Sigmoid colon (tissue), 4 donors: ENCODE results near the gene TMEM106C.

Experiments
- EP300 ChIP-seq, 4 donors: sonication (generic); formaldehyde crosslinking; IDR thresholded peaks; one replicate each; pipeline ENCODE4 v1.6.1; 2017; ENCODE audit warnings: antibody characterized with exemption in 4 of 4
- POLR2A ChIP-seq, 2 donors: fragments of 450-650 bp; IDR thresholded peaks; one replicate each; pipeline ENCODE4 v1.6.1; 2016; ENCODE audit warnings: antibody characterized with exemption in 2 of 2, mild to moderate bottlenecking in 2 of 2, moderate library complexity in 2 of 2
- POLR2AphosphoS5 ChIP-seq, 4 donors: sonication (generic); formaldehyde crosslinking; IDR thresholded peaks; one replicate each; pipeline ENCODE4 v1.6.1; 2017; ENCODE audit warnings: antibody characterized with exemption in 4 of 4
- TF ChIP-seq, protein P1 (sequence below), 4 experiments: fragments of 450-650 bp in 3 of 4; fragments of 200-600 bp in 1 of 4; IDR thresholded peaks; one replicate each; pipeline ENCODE4 v1.5.1; 2016 to 2019; ENCODE audit warnings: antibody characterized with exemption in 4 of 4, mild to moderate bottlenecking in 3 of 4, moderate library complexity in 2 of 4

DNA sequence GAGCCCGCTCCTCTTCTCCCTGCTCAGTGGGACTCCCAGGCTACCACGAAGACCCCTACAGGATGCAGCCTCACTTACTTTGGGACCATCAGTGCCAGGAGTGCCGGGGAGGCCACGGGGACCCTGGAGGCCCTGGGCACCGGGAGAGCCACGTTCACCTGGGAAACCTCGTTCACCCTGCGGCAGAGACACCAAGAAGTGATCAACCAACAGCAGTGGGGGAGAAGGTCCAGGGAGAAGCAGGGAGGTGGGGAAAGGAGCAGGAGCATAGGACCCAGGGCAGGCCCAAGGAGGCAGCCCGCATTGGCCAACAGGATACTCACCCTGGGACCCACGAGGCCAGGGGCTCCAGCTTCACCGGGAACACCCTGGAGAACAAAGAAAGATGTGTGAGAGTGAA is 19.4 kb downstream of the TMEM106C start:
- TF ChIP-seq, protein P1, sequence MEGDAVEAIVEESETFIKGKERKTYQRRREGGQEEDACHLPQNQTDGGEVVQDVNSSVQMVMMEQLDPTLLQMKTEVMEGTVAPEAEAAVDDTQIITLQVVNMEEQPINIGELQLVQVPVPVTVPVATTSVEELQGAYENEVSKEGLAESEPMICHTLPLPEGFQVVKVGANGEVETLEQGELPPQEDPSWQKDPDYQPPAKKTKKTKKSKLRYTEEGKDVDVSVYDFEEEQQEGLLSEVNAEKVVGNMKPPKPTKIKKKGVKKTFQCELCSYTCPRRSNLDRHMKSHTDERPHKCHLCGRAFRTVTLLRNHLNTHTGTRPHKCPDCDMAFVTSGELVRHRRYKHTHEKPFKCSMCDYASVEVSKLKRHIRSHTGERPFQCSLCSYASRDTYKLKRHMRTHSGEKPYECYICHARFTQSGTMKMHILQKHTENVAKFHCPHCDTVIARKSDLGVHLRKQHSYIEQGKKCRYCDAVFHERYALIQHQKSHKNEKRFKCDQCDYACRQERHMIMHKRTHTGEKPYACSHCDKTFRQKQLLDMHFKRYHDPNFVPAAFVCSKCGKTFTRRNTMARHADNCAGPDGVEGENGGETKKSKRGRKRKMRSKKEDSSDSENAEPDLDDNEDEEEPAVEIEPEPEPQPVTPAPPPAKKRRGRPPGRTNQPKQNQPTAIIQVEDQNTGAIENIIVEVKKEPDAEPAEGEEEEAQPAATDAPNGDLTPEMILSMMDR (IDR thresholded peaks at IDR 0.05) = no peak
- no peak for TF ChIP-seq POLR2AphosphoS5 (IDR thresholded peaks at IDR 0.05)
- no peak for TF ChIP-seq POLR2A (IDR thresholded peaks at IDR 0.05)
- TF ChIP-seq EP300 (IDR thresholded peaks at IDR 0.05) = no peak
